Fibroblast of upper back skin (primary cell): ENCODE results near the gene NEDD1.
A peak's percentile ranks its signal among the peaks of the same experiment; 100 is the strongest.

Experiments
- DNase-seq: peaks from one replicate; pipeline ENCODE4 v3.0.0-alpha.2; 2013

Gene NEDD1

GRCh38 chr12:96906849-96907670 is at the start of gene NEDD1:
TSS of gene NEDD1 (plus strand) at chr12:96907257. CDS start at chr12:96909760, 2,503 bp downstream.
- peak; percentile 75 for DNase-seq

- DNase-seq, result no peak
Measured at GRCh38 chr12:96858162-96858561, 48.9 kb upstream of the NEDD1 start.

GRCh38 chr12:96861656-96862055 is 45.4 kb upstream of the NEDD1 start:
- peak; percentile 48 for DNase-seq

GRCh38 chr12:96862326-96862725 is 44.7 kb upstream of the NEDD1 start:
- DNase-seq, result no peak

- DNase-seq, result no peak
Measured at GRCh38 chr12:96864335-96864734, 42.7 kb upstream of the NEDD1 start.

- DNase-seq, result no peak
Measured at GRCh38 chr12:96866801-96867590, 40.1 kb upstream of the NEDD1 start.

GRCh38 chr12:96870946-96871345 is 36.1 kb upstream of the NEDD1 start:
- DNase-seq, result peak; percentile 43

- no peak for DNase-seq
Measured at GRCh38 chr12:96872961-96873360, 34.1 kb upstream of the NEDD1 start.

GRCh38 chr12:96874211-96874610 is 32.8 kb upstream of the NEDD1 start:
- DNase-seq, result no peak

GRCh38 chr12:96876966-96877365 is 30.1 kb upstream of the NEDD1 start:
- DNase-seq, result no peak

- peak; percentile 95 for DNase-seq
Measured at GRCh38 chr12:96878704-96879103, 28.4 kb upstream of the NEDD1 start.

- no peak for DNase-seq
Measured at GRCh38 chr12:96879301-96879700, 27.8 kb upstream of the NEDD1 start.

GRCh38 chr12:96880220-96880619 is 26.8 kb upstream of the NEDD1 start:
- no peak for DNase-seq

- DNase-seq, result no peak
Measured at GRCh38 chr12:96881608-96882007, 25.4 kb upstream of the NEDD1 start.

GRCh38 chr12:96882862-96883261 is 24.2 kb upstream of the NEDD1 start:
- peak; percentile 82 for DNase-seq

GRCh38 chr12:96883571-96883970 is 23.5 kb upstream of the NEDD1 start:
- no peak for DNase-seq

- DNase-seq, result peak; percentile 91
Measured at GRCh38 chr12:96886998-96887677, 19.9 kb upstream of the NEDD1 start.

GRCh38 chr12:96889273-96889933 is 17.7 kb upstream of the NEDD1 start:
- DNase-seq, result peak; percentile 89

- no peak for DNase-seq
Measured at GRCh38 chr12:96890331-96890730, 16.7 kb upstream of the NEDD1 start.

GRCh38 chr12:96892104-96892503 is 15.0 kb upstream of the NEDD1 start:
- DNase-seq, result no peak

GRCh38 chr12:96897421-96897820 is 9.6 kb upstream of the NEDD1 start:
- no peak for DNase-seq

GRCh38 chr12:96901175-96901574 is 5.9 kb upstream of the NEDD1 start:
- DNase-seq, result no peak

- DNase-seq, result no peak
Measured at GRCh38 chr12:96902076-96902475, 5.0 kb upstream of the NEDD1 start.
